ENCODE results near the gene STAT5B. TPM values are rescaled to one million over a fixed set of nuclear protein-coding genes. Genes with fewer than 3 reads are reported as not detected.
"Not testable (repeated sequence)": the region's sequence is repeated elsewhere in the genome, so short reads cannot be mapped to it uniquely, and the experiment has no call there.

Gene STAT5B
- polyA plus RNA-seq, 4 donors = 13.4 to 53.6 (median 20.1) TPM

GRCh38 chr17:42310787-42311215, 34.6 kb upstream of the STAT5B start:
- Histone ChIP-seq H3K36me3 (ENCODE audit: control insufficient read depth in 3 of 3, insufficient read depth in 2 of 3, low read depth in 1 of 3, low read length in 3 of 3) (peaks cover 5 to 82% (median 14%) of the 10 kb centered on the region in 3 donors), H3K4me1 (ENCODE audit: control insufficient read depth in 3 of 3, insufficient read depth in 2 of 3, low read depth in 1 of 3, low read length in 2 of 3) (peaks cover 0 to 78% (median 10%) of the 10 kb centered on the region in 3 donors), H3K27me3 (ENCODE audit: control insufficient read depth in 3 of 3, insufficient read depth in 3 of 3, low read length in 3 of 3) (no peaks in the 10 kb centered on the region), H3K4me3 (ENCODE audit: low read depth in 1 of 3, low read length in 3 of 3) (no peak overlapping the region), H3K27ac (ENCODE audit: low read depth in 1 of 3, low read length in 2 of 3) (peak overlapping the region in 2 of 3 donors; percentile 22 to 95), H3K9me3 (ENCODE audit: control insufficient read depth in 2 of 2, insufficient read depth in 1 of 2, low read depth in 1 of 2, low read length in 1 of 2) (no peaks in the 10 kb centered on the region)
- FAIRE-seq (no peak), DNase-seq (no peak)
- 66 to 84% (median 83%) methylated on average over 9 of the region's 9 CpGs for WGBS, 3 donors

GRCh38 chr17:42309986-42310786, 34.0 kb upstream of the STAT5B start:
- H3K4me1 ChIP-seq (ENCODE audit: control insufficient read depth in 3 of 3, insufficient read depth in 2 of 3, low read depth in 1 of 3, low read length in 2 of 3) = peaks cover 0 to 72% (median 10%) of the 10 kb centered on the region in 3 donors
- DNase-seq = no peak
- H3K9me3 ChIP-seq (ENCODE audit: control insufficient read depth in 2 of 2, insufficient read depth in 1 of 2, low read depth in 1 of 2, low read length in 1 of 2) = no peaks in the 10 kb centered on the region
- peaks cover 7 to 81% (median 9%) of the 10 kb centered on the region in 3 donors for H3K36me3 ChIP-seq (ENCODE audit: control insufficient read depth in 3 of 3, insufficient read depth in 2 of 3, low read depth in 1 of 3, low read length in 3 of 3)
- 81 to 90% (median 90%) methylated on average over 19 of the region's 19 CpGs for WGBS, 3 donors
- H3K27me3 ChIP-seq (ENCODE audit: control insufficient read depth in 3 of 3, insufficient read depth in 3 of 3, low read length in 3 of 3) = no peaks in the 10 kb centered on the region
- peak overlapping the region in 1 of 3 donors; percentile 95 for H3K27ac ChIP-seq (ENCODE audit: low read depth in 1 of 3, low read length in 2 of 3)
- no peak for FAIRE-seq
- H3K4me3 ChIP-seq (ENCODE audit: low read depth in 1 of 3, low read length in 3 of 3) = no peak overlapping the region

- no peak for FAIRE-seq
- Histone ChIP-seq H3K4me3 (ENCODE audit: low read depth in 1 of 3, low read length in 3 of 3) (no peak overlapping the region), H3K36me3 (ENCODE audit: control insufficient read depth in 3 of 3, insufficient read depth in 2 of 3, low read depth in 1 of 3, low read length in 3 of 3) (peaks cover 4 to 82% (median 6%) of the 10 kb centered on the region in 3 donors), H3K9me3 (ENCODE audit: control insufficient read depth in 2 of 2, insufficient read depth in 1 of 2, low read depth in 1 of 2, low read length in 1 of 2) (no peaks in the 10 kb centered on the region), H3K4me1 (ENCODE audit: control insufficient read depth in 3 of 3, insufficient read depth in 2 of 3, low read depth in 1 of 3, low read length in 2 of 3) (peaks cover 0 to 62% (median 5%) of the 10 kb centered on the region in 3 donors), H3K27ac (ENCODE audit: low read depth in 1 of 3, low read length in 2 of 3) (no peak overlapping the region), H3K27me3 (ENCODE audit: control insufficient read depth in 3 of 3, insufficient read depth in 3 of 3, low read length in 3 of 3) (no peaks in the 10 kb centered on the region)
- no peak for DNase-seq
- 87 to 92% (median 91%) methylated on average over 9 of the region's 9 CpGs for WGBS, 3 donors
Measured at GRCh38 chr17:42309142-42309541, 33.0 kb upstream of the STAT5B start.

- Histone ChIP-seq H3K4me3 (ENCODE audit: low read depth in 1 of 3, low read length in 3 of 3) (no peak overlapping the region), H3K9me3 (ENCODE audit: control insufficient read depth in 2 of 2, insufficient read depth in 1 of 2, low read depth in 1 of 2, low read length in 1 of 2) (no peaks in the 10 kb centered on the region), H3K4me1 (ENCODE audit: control insufficient read depth in 3 of 3, insufficient read depth in 2 of 3, low read depth in 1 of 3, low read length in 2 of 3) (peaks cover 0 to 55% (median 5%) of the 10 kb centered on the region in 3 donors), H3K36me3 (ENCODE audit: control insufficient read depth in 3 of 3, insufficient read depth in 2 of 3, low read depth in 1 of 3, low read length in 3 of 3) (peaks cover 3 to 82% (median 8%) of the 10 kb centered on the region in 3 donors), H3K27ac (ENCODE audit: low read depth in 1 of 3, low read length in 2 of 3) (no peak overlapping the region), H3K27me3 (ENCODE audit: control insufficient read depth in 3 of 3, insufficient read depth in 3 of 3, low read length in 3 of 3) (no peaks in the 10 kb centered on the region)
- WGBS, 3 donors = 60 to 94% (median 91%) methylated on average over 7 of the region's 7 CpGs
- DNase-seq = peak in 1 of 2 donors; percentile 41
- FAIRE-seq = no peak
Measured at GRCh38 chr17:42308446-42308845, 32.3 kb upstream of the STAT5B start.

- Histone ChIP-seq H3K4me3 (ENCODE audit: low read depth in 1 of 3, low read length in 3 of 3) (no peak overlapping the region), H3K4me1 (ENCODE audit: control insufficient read depth in 3 of 3, insufficient read depth in 2 of 3, low read depth in 1 of 3, low read length in 2 of 3) (peaks cover 0 to 45% (median under 1%) of the 10 kb centered on the region in 3 donors), H3K27me3 (ENCODE audit: control insufficient read depth in 3 of 3, insufficient read depth in 3 of 3, low read length in 3 of 3) (no peaks in the 10 kb centered on the region), H3K36me3 (ENCODE audit: control insufficient read depth in 3 of 3, insufficient read depth in 2 of 3, low read depth in 1 of 3, low read length in 3 of 3) (peaks cover 3 to 88% (median 8%) of the 10 kb centered on the region in 3 donors), H3K27ac (ENCODE audit: low read depth in 1 of 3, low read length in 2 of 3) (no peak overlapping the region), H3K9me3 (ENCODE audit: control insufficient read depth in 2 of 2, insufficient read depth in 1 of 2, low read depth in 1 of 2, low read length in 1 of 2) (no peaks in the 10 kb centered on the region)
- FAIRE-seq (no peak), DNase-seq (no peak)
- WGBS, 3 donors = 92 to 94% (median 93%) methylated on average over 19 of the region's 19 CpGs
Measured at GRCh38 chr17:42307362-42307927, 31.3 kb upstream of the STAT5B start.

GRCh38 chr17:42306385-42306667, 30.1 kb upstream of the STAT5B start:
- Histone ChIP-seq H3K36me3 (ENCODE audit: control insufficient read depth in 3 of 3, insufficient read depth in 2 of 3, low read depth in 1 of 3, low read length in 3 of 3) (peaks cover 5 to 93% (median 8%) of the 10 kb centered on the region in 3 donors), H3K27ac (ENCODE audit: low read depth in 1 of 3, low read length in 2 of 3) (no peak overlapping the region), H3K4me3 (ENCODE audit: low read depth in 1 of 3, low read length in 3 of 3) (no peak overlapping the region), H3K4me1 (ENCODE audit: control insufficient read depth in 3 of 3, insufficient read depth in 2 of 3, low read depth in 1 of 3, low read length in 2 of 3) (peaks cover 0 to 36% (median 0%) of the 10 kb centered on the region in 3 donors), H3K9me3 (ENCODE audit: control insufficient read depth in 2 of 2, insufficient read depth in 1 of 2, low read depth in 1 of 2, low read length in 1 of 2) (no peaks in the 10 kb centered on the region), H3K27me3 (ENCODE audit: control insufficient read depth in 3 of 3, insufficient read depth in 3 of 3, low read length in 3 of 3) (no peaks in the 10 kb centered on the region)
- FAIRE-seq (no peak), DNase-seq (no peak)
- WGBS, 3 donors = 90 to 100% (median 95%) methylated on average over 3 to 5 of the region's 5 CpGs

GRCh38 chr17:42305543-42306384, 29.6 kb upstream of the STAT5B start:
- DNase-seq = no peak
- H3K27me3 ChIP-seq (ENCODE audit: control insufficient read depth in 3 of 3, insufficient read depth in 3 of 3, low read length in 3 of 3) = no peaks in the 10 kb centered on the region
- H3K36me3 ChIP-seq (ENCODE audit: control insufficient read depth in 3 of 3, insufficient read depth in 2 of 3, low read depth in 1 of 3, low read length in 3 of 3) = peaks cover 8 to 93% (median 11%) of the 10 kb centered on the region in 3 donors
- peaks cover 0 to 30% (median 0%) of the 10 kb centered on the region in 3 donors for H3K4me1 ChIP-seq (ENCODE audit: control insufficient read depth in 3 of 3, insufficient read depth in 2 of 3, low read depth in 1 of 3, low read length in 2 of 3)
- no peak overlapping the region for H3K27ac ChIP-seq (ENCODE audit: low read depth in 1 of 3, low read length in 2 of 3)
- FAIRE-seq = no peak
- no peaks in the 10 kb centered on the region for H3K9me3 ChIP-seq (ENCODE audit: control insufficient read depth in 2 of 2, insufficient read depth in 1 of 2, low read depth in 1 of 2, low read length in 1 of 2)
- WGBS, 3 donors = 82 to 85% (median 85%) methylated on average over 16 to 18 of the region's 18 CpGs
- H3K4me3 ChIP-seq (ENCODE audit: low read depth in 1 of 3, low read length in 3 of 3) = no peak overlapping the region

- peaks cover 0 to 23% (median 0%) of the 10 kb centered on the region in 3 donors for H3K4me1 ChIP-seq (ENCODE audit: control insufficient read depth in 3 of 3, insufficient read depth in 2 of 3, low read depth in 1 of 3, low read length in 2 of 3)
- H3K27me3 ChIP-seq (ENCODE audit: control insufficient read depth in 3 of 3, insufficient read depth in 3 of 3, low read length in 3 of 3); FAIRE-seq; DNase-seq; H3K4me3 ChIP-seq (ENCODE audit: low read depth in 1 of 3, low read length in 3 of 3); H3K9me3 ChIP-seq (ENCODE audit: control insufficient read depth in 2 of 2, insufficient read depth in 1 of 2, low read depth in 1 of 2, low read length in 1 of 2); H3K27ac ChIP-seq (ENCODE audit: low read depth in 1 of 3, low read length in 2 of 3): not testable (repeated sequence)
- WGBS, 3 donors = 96 to 98% (median 97%) methylated on average over 6 of the region's 6 CpGs
- peaks cover 8 to 86% (median 11%) of the 10 kb centered on the region in 3 donors for H3K36me3 ChIP-seq (ENCODE audit: control insufficient read depth in 3 of 3, insufficient read depth in 2 of 3, low read depth in 1 of 3, low read length in 3 of 3)
Measured at GRCh38 chr17:42305031-42305330, 28.8 kb upstream of the STAT5B start.

Data from small intestine (tissue), 7 donors.